H1 (cell line): ENCODE results near the gene AVL9. TPM values are rescaled to one million over a fixed set of nuclear protein-coding genes. Genes with fewer than 3 reads are reported as not detected.
A peak's percentile ranks its signal among the peaks of the same experiment; 100 is the strongest.

Experiments
- CTCF ChIA-PET: fragments of 300-600 bp; sonication (Branson Sonifier 250); formaldehyde crosslinking; loops from one replicate; lab custom pipeline; 2021; ENCODE audit not compliant: partially characterized antibody; lab: Charles Lee
- POLR2A ChIA-PET: fragments of 300-600 bp; sonication (Branson Sonifier 250); formaldehyde crosslinking; loops from one replicate; lab custom pipeline; 2021; ENCODE audit warnings: inconsistent platforms; ENCODE audit not compliant: partially characterized antibody; lab: Charles Lee
- DNase-seq, 2 experiments: peaks; one replicate each; pipeline versions ENCODE4 v3.0.0 to v3.0.0-alpha.2; 2010 to 2022; ENCODE audit warnings: low spot score in 2 of 2, low read depth in 1 of 2, mixed read lengths in 1 of 2
- FAIRE-seq: peaks from 2 replicates; lab custom pipeline; 2011; peaks lifted over from hg19 to GRCh38; lab: Jason Lieb, UNC
- H2AFZ ChIP-seq: 2 replicates; pipeline ENCODE4 v1.8.1; 2012; ENCODE audit warnings: low read length, inconsistent platforms
- H2AK5ac ChIP-seq: 2 replicates; pipeline ENCODE4 v1.6.1; 2013; ENCODE audit warnings: low read depth, low read length
- H2BK120ac ChIP-seq: replicated peaks from 2 replicates; pipeline ENCODE3; 2013; ENCODE audit warnings: low read depth, low read length, inconsistent platforms
- H2BK12ac ChIP-seq: 2 replicates; pipeline ENCODE4 v1.6.1; 2013; ENCODE audit warnings: low read depth, low read length
- H2BK15ac ChIP-seq: 2 replicates; pipeline ENCODE4 v1.6.1; 2013; ENCODE audit warnings: low read length
- H2BK20ac ChIP-seq: 2 replicates; pipeline ENCODE4 v1.6.1; 2013; ENCODE audit warnings: low read length
- H2BK5ac ChIP-seq: 2 replicates; pipeline ENCODE4 v1.6.1; 2013; ENCODE audit warnings: low read depth, low read length
- H3K14ac ChIP-seq: 2 replicates; pipeline ENCODE4 v1.6.1; 2013; ENCODE audit warnings: inconsistent platforms; ENCODE audit not compliant: insufficient read length
- H3K18ac ChIP-seq: 2 replicates; pipeline ENCODE4 v1.6.1; 2013; ENCODE audit warnings: low read length; ENCODE audit errors: extremely low read depth
- H3K23ac ChIP-seq: 2 replicates; pipeline ENCODE4 v1.6.1; 2013; ENCODE audit warnings: inconsistent platforms; ENCODE audit not compliant: insufficient read length
- H3K23me2 ChIP-seq: 2 replicates; pipeline ENCODE4 v1.6.1; 2013; ENCODE audit warnings: low read depth, low read length
- H3K27ac ChIP-seq: 2 replicates; pipeline ENCODE4 v1.6.1; 2011; ENCODE audit warnings: low read depth, low read length, inconsistent platforms
- H3K27me3 ChIP-seq, 4 experiments: replicated peaks in 1 of 4; 1 replicate in 1 of 4; 2 replicates in 3 of 4; pipeline versions ENCODE4 v1.6.1 to v1.8.1; 2011 to 2013; ENCODE audit warnings: low read length in 3 of 4, mild to moderate bottlenecking in 3 of 4, inconsistent platforms in 2 of 4, mixed read lengths in 2 of 4, moderate library complexity in 1 of 4; ENCODE audit not compliant: control insufficient read depth in 3 of 4, insufficient read depth in 3 of 4; ENCODE audit errors: extremely low read depth in 1 of 4
- H3K36me3 ChIP-seq, 4 experiments: 2 replicates each; pipeline versions ENCODE4 v1.6.1 to v1.8.1; 2011 to 2013; ENCODE audit warnings: mild to moderate bottlenecking in 4 of 4, low read length in 3 of 4, moderate library complexity in 2 of 4, control low read depth in 1 of 4, inconsistent platforms in 1 of 4; ENCODE audit not compliant: insufficient read depth in 4 of 4, control insufficient read depth in 2 of 4
- H3K4ac ChIP-seq: replicated peaks from 2 replicates; pipeline ENCODE3; 2013; ENCODE audit warnings: low read length, low read depth, mixed read lengths, inconsistent platforms; ENCODE audit not compliant: insufficient read length
- H3K4me1 ChIP-seq, 4 experiments: replicated peaks in 1 of 4; 1 replicate in 1 of 4; 2 replicates in 3 of 4; pipeline versions ENCODE4 v1.6.1 to v1.8.1; 2011 to 2013; ENCODE audit warnings: low read length in 3 of 4, inconsistent platforms in 2 of 4, mixed read lengths in 1 of 4; ENCODE audit not compliant: insufficient read depth in 4 of 4, control insufficient read depth in 3 of 4
- H3K4me2 ChIP-seq, 2 experiments: 2 replicates each; pipeline versions ENCODE4 v1.6.1 to v1.8.1; 2011 to 2013; ENCODE audit warnings: low read depth in 2 of 2, low read length in 2 of 2, control low read depth in 1 of 2, inconsistent platforms in 1 of 2, mild to moderate bottlenecking in 1 of 2; ENCODE audit not compliant: insufficient read depth in 1 of 2
- H3K4me3 ChIP-seq, 4 experiments: fragments of 200-600, 300-600 bp in 1 of 4; sonication (generic), shearing (Covaris generic), sonication (Bioruptor Twin) in 1 of 4; 2 replicates each; pipeline versions ENCODE4 v1.5.1 to v1.8.1; 2011 to 2016; ENCODE audit warnings: low read length in 4 of 4, low read depth in 3 of 4, control low read depth in 2 of 4, inconsistent platforms in 2 of 4, mild to moderate bottlenecking in 2 of 4, mixed read lengths in 1 of 4, moderate library complexity in 1 of 4; ENCODE audit not compliant: insufficient read depth in 2 of 4; ENCODE audit errors: extremely low read depth in 1 of 4
- H3K56ac ChIP-seq: replicated peaks from 2 replicates; pipeline ENCODE3; 2013; ENCODE audit warnings: low read depth, mild to moderate bottlenecking, mixed read lengths, low read length, inconsistent platforms; ENCODE audit not compliant: insufficient read length
- H3K79me1 ChIP-seq: 2 replicates; pipeline ENCODE4 v1.6.1; 2013; ENCODE audit warnings: low read depth, low read length, control low read depth
- H3K79me2 ChIP-seq, 2 experiments: 2 replicates each; pipeline versions ENCODE4 v1.6.1 to v1.8.1; 2012 to 2013; ENCODE audit warnings: low read length in 2 of 2, mild to moderate bottlenecking in 2 of 2, inconsistent platforms in 1 of 2; ENCODE audit not compliant: insufficient read depth in 2 of 2, control insufficient read depth in 1 of 2
- H3K9ac ChIP-seq, 4 experiments: replicated peaks in 1 of 4; 1 replicate in 1 of 4; 2 replicates in 3 of 4; pipeline versions ENCODE4 v1.6.1 to v1.8.1; 2011 to 2013; ENCODE audit warnings: low read depth in 3 of 4, low read length in 3 of 4, control low read depth in 2 of 4, mild to moderate bottlenecking in 2 of 4, moderate library complexity in 2 of 4, inconsistent platforms in 1 of 4; ENCODE audit errors: extremely low read depth in 1 of 4
- H3K9me3 ChIP-seq, 2 experiments: 2 replicates each; pipeline versions ENCODE4 v1.6.1 to v1.8.1; 2012 to 2013; ENCODE audit warnings: mild to moderate bottlenecking in 2 of 2, moderate library complexity in 2 of 2, control low read depth in 1 of 2, inconsistent platforms in 1 of 2, low read depth in 1 of 2, low read length in 1 of 2, mixed read lengths in 1 of 2; ENCODE audit not compliant: insufficient read depth in 2 of 2
- H4K20me1 ChIP-seq, 2 experiments: replicated peaks in 1 of 2; 2 replicates each; pipeline versions ENCODE3 to v1.8.1; 2011 to 2013; ENCODE audit warnings: inconsistent platforms in 2 of 2, low read length in 2 of 2, mild to moderate bottlenecking in 1 of 2; ENCODE audit not compliant: insufficient read depth in 2 of 2, control insufficient read depth in 1 of 2
- H4K5ac ChIP-seq: 2 replicates; pipeline ENCODE4 v1.6.1; 2013; ENCODE audit warnings: low read length, low read depth, mixed read lengths, inconsistent platforms; ENCODE audit not compliant: insufficient read length
- H4K8ac ChIP-seq: 2 replicates; pipeline ENCODE4 v1.8.0; 2013; ENCODE audit warnings: mild to moderate bottlenecking, moderate library complexity, low read length, inconsistent platforms; ENCODE audit not compliant: insufficient read depth; ENCODE audit errors: extremely low read depth
- H4K91ac ChIP-seq: replicated peaks from 2 replicates; pipeline ENCODE3; 2013; ENCODE audit warnings: low read length, mixed read lengths, inconsistent platforms; ENCODE audit not compliant: insufficient read length
- HDAC6 ChIP-seq: IDR thresholded peaks from one replicate; pipeline ENCODE4 v1.7.1; 2012; ENCODE audit warnings: low read depth, mild to moderate bottlenecking, inconsistent platforms, low read length, moderate library complexity
- whole genome bisulfite sequencing, 2 experiments: shearing (Covaris generic) in 1 of 2; methylation state at CpG; one replicate each; pipeline versions ENCODE4 v1.1.6 to v1.1.7; 2013 to 2015; ENCODE audit warnings: low lambda C conversion rate in 2 of 2, mixed read lengths in 2 of 2, inconsistent platforms in 1 of 2, low coverage in 1 of 2, missing lambda C conversion rate in 1 of 2; ENCODE audit not compliant: insufficient replicate concordance in 2 of 2, insufficient coverage in 1 of 2, insufficient read length in 1 of 2; ENCODE audit errors: extremely low coverage in 1 of 2, missing lambda C conversion rate in 1 of 2; 5-methylcytosine and 5-hydroxymethylcytosine counted together
- polyA plus RNA-seq, 7 experiments: library from polyadenylated mRNA; depleted of rRNA in 3 of 7; stranded (reverse) in 5 of 7; unstranded in 2 of 7; fragments of >200 nt in 5 of 7; fragments of 200-250 nt in 2 of 7; gene quantifications; 1 replicate in 5 of 7; 2 replicates in 1 of 7; 4 replicates in 1 of 7; pipeline versions ENCODE4 v1.2.1 to v1.2.3, GENCODE V29; 2011 to 2013; ENCODE audit warnings: missing spikeins in 2 of 7, mixed read lengths in 2 of 7
- total RNA-seq: library from RNA; stranded (reverse); fragmentation: NEBNext Ultra II Directional; extraction: Animal tissue kit (Norgen Biotek cat#: 25700); gene quantifications from 2 replicates; pipeline ENCODE4 v1.2.1, GENCODE V29; 2021
- TF ChIP-seq, protein P1 (sequence below), 3 experiments: IDR thresholded peaks; 1 replicate in 2 of 3; 2 replicates in 1 of 3; pipeline versions ENCODE4 v1.5.1 to v1.6.1; 2011; ENCODE audit warnings: low read length in 3 of 3, mild to moderate bottlenecking in 3 of 3, inconsistent platforms in 2 of 3, low read depth in 1 of 3, moderate library complexity in 1 of 3; ENCODE audit not compliant: insufficient read depth in 1 of 3; ENCODE audit errors: control extremely low read depth in 1 of 3

The AVL9 gene
- total and polyA plus RNA-seq, 2 of the 8 experiments (the other 6 are each of a cell fraction or from before 2014, with no cell fraction given), result 15.5 to 42.1 TPM

DNA sequence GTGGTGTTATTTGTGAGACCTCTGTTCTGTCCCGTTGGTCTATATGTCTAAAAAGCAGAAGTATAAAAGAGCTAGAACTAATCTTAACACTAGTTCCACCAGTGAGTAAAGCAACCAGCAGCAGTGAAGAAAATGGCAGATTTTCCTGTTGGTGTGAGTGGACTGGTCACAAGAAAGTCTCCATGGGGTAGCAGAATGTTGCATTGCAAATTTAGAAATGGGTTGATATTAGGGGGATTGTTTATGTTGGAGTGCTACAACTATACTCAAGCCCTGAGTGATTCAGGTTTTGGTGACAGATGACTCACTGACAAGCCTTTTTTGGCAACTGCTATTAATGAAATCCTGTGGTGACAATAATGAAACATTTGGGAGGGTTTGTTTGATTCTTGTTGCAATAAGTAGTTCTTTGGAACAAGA, 5.6 kb downstream of the AVL9 start:
- no peak overlapping the region for H4K8ac ChIP-seq
- ChIA-PET POLR2A (interaction anchor here (1.0 kb wide), 2 partner anchors 28 to 31 kb away, joined by 3 read pairs; no protein-coding TSS in a partner anchor), CTCF (interaction anchor here (0.6 to 0.7 kb wide), 2 partner anchors 101 to 573 kb away, joined by 3 read pairs; no protein-coding TSS in a partner anchor)
- peaks cover 7 to 9% of the 10 kb centered on the region in 2 experiments for H4K20me1 ChIP-seq
- H3K27me3 ChIP-seq, result peaks cover 0 to 1% (median 0%) of the 10 kb centered on the region in 4 experiments; a peak in 1 of 7 replicates
- no peak overlapping the region for H2AFZ ChIP-seq
- peaks cover 0 to 8% (median 1%) of the 10 kb centered on the region in 4 experiments; a peak in 2 of 7 replicates for H3K4me1 ChIP-seq
- H4K5ac ChIP-seq, result no peak overlapping the region
- H3K4me2 ChIP-seq, result no peak overlapping the region
- H3K4me3 ChIP-seq, result no peak overlapping the region
- no peak overlapping the region for H2BK5ac ChIP-seq
- H3K4ac ChIP-seq, result no peak overlapping the region
- no peaks in the 10 kb centered on the region for H3K79me1 ChIP-seq
- peaks cover 0 to 4% (median 0%) of the 10 kb centered on the region in 4 experiments; a peak in 1 of 8 replicates for H3K36me3 ChIP-seq
- H3K79me2 ChIP-seq, result peaks cover 19 to 94% of the 10 kb centered on the region in 2 experiments
- H3K9me3 ChIP-seq, result no peaks in the 10 kb centered on the region
- H4K91ac ChIP-seq, result no peak overlapping the region
- H2BK12ac ChIP-seq, result no peak overlapping the region
- DNase-seq, result no peak
- FAIRE-seq, result no peak
- H2BK15ac ChIP-seq, result no peak overlapping the region
- H3K56ac ChIP-seq, result no peak overlapping the region
- no peak overlapping the region for H2BK20ac ChIP-seq
- H2AK5ac ChIP-seq, result no peak overlapping the region
- H2BK120ac ChIP-seq, result no peak overlapping the region
- no peak overlapping the region for H3K23ac ChIP-seq
- no peak overlapping the region for H3K18ac ChIP-seq
- H3K27ac ChIP-seq, result no peak overlapping the region
- no peak for TF ChIP-seq HDAC6
- TF ChIP-seq, protein P1, sequence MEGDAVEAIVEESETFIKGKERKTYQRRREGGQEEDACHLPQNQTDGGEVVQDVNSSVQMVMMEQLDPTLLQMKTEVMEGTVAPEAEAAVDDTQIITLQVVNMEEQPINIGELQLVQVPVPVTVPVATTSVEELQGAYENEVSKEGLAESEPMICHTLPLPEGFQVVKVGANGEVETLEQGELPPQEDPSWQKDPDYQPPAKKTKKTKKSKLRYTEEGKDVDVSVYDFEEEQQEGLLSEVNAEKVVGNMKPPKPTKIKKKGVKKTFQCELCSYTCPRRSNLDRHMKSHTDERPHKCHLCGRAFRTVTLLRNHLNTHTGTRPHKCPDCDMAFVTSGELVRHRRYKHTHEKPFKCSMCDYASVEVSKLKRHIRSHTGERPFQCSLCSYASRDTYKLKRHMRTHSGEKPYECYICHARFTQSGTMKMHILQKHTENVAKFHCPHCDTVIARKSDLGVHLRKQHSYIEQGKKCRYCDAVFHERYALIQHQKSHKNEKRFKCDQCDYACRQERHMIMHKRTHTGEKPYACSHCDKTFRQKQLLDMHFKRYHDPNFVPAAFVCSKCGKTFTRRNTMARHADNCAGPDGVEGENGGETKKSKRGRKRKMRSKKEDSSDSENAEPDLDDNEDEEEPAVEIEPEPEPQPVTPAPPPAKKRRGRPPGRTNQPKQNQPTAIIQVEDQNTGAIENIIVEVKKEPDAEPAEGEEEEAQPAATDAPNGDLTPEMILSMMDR (IDR thresholded peaks at IDR 0.05; ENCODE audit: control extremely low read depth in 1 of 3, insufficient read depth in 1 of 3, low read depth in 1 of 3, low read length in 3 of 3), result peak in 1 of 3 experiments; percentile 1; a peak in 1 of 4 replicates
- no peak overlapping the region for H3K9ac ChIP-seq
- H3K14ac ChIP-seq, result no peak overlapping the region
- H3K23me2 ChIP-seq, result no peaks in the 10 kb centered on the region
- WGBS, 2 experiments, result 79% methylated on average over 1 of the region's 1 CpG; no CpG with 5 or more reads in 1 of the 2 experiments
